Measurements from ENCODE around the gene DBF4B.
A peak's percentile ranks its signal among the peaks of the same experiment; 100 is the strongest.

DBF4B gene

GRCh38 chr17:44757045-44757917, 48.8 kb downstream of the DBF4B start:
- in situ Hi-C loops (cut with MboI; ENCODE audit: low pct_unique_long_range_greater_than_20kb, low sequenced_read_pairs): no loop called here
- no peak for DNase-seq

GRCh38 chr17:44757918-44758413, 49.5 kb downstream of the DBF4B start:
- no peak for DNase-seq
- in situ Hi-C loops (cut with MboI; ENCODE audit: low pct_unique_long_range_greater_than_20kb, low sequenced_read_pairs): no loop called here

- no peak for DNase-seq
- in situ Hi-C loops (cut with MboI; ENCODE audit: low pct_unique_long_range_greater_than_20kb, low sequenced_read_pairs): no loop called here
These were observed 50.1 kb downstream of the DBF4B start, which contains the start of gene ADAM11 for GRCh38 chr17:44758414-44759085. ADAM11 (plus strand) TSS chr17:44758988; CDS start chr17:44759200, 212 bp downstream.

GRCh38 chr17:44759086-44759915, 50.8 kb downstream of the DBF4B start:
- DNase-seq: no peak
- in situ Hi-C loops (cut with MboI; ENCODE audit: low pct_unique_long_range_greater_than_20kb, low sequenced_read_pairs): no loop called here

GRCh38 chr17:44759916-44760243, 51.4 kb downstream of the DBF4B start:
- in situ Hi-C loops (cut with MboI; ENCODE audit: low pct_unique_long_range_greater_than_20kb, low sequenced_read_pairs): no loop called here
- DNase-seq: no peak

GRCh38 chr17:44760474-44761308, 52.2 kb downstream of the DBF4B start:
- in situ Hi-C loops (cut with MboI; ENCODE audit: low pct_unique_long_range_greater_than_20kb, low sequenced_read_pairs): no loop called here
- no peak for DNase-seq

- DNase-seq: no peak
- in situ Hi-C loops (cut with MboI; ENCODE audit: low pct_unique_long_range_greater_than_20kb, low sequenced_read_pairs): no loop called here
These were observed 53.7 kb downstream of the DBF4B start for GRCh38 chr17:44761932-44762810.

GRCh38 chr17:44763170-44763569, 54.7 kb downstream of the DBF4B start:
- in situ Hi-C loops (cut with MboI; ENCODE audit: low pct_unique_long_range_greater_than_20kb, low sequenced_read_pairs): no loop called here

GRCh38 chr17:44765965-44766364, 57.5 kb downstream of the DBF4B start:
- DNase-seq: no peak

More at GRCh38 chr17:44763170-44763569, 54.7 kb downstream of the DBF4B start:
- no peak for DNase-seq

GRCh38 chr17:44766409-44767038, 58.1 kb downstream of the DBF4B start:
- in situ Hi-C loops (cut with MboI; ENCODE audit: low pct_unique_long_range_greater_than_20kb, low sequenced_read_pairs): no loop called here
- DNase-seq: no peak

More at GRCh38 chr17:44765965-44766364, 57.5 kb downstream of the DBF4B start:
- in situ Hi-C loops (cut with MboI; ENCODE audit: low pct_unique_long_range_greater_than_20kb, low sequenced_read_pairs): no loop called here

GRCh38 chr17:44767493-44767892, 59.0 kb downstream of the DBF4B start:
- in situ Hi-C loops (cut with MboI; ENCODE audit: low pct_unique_long_range_greater_than_20kb, low sequenced_read_pairs): no loop called here

GRCh38 chr17:44768505-44769142, 60.2 kb downstream of the DBF4B start:
- DNase-seq: peak; percentile 84
- in situ Hi-C loops (cut with MboI; ENCODE audit: low pct_unique_long_range_greater_than_20kb, low sequenced_read_pairs): no loop called here

More at GRCh38 chr17:44767493-44767892, 59.0 kb downstream of the DBF4B start:
- DNase-seq: peak; percentile 62

- no peak for DNase-seq
- in situ Hi-C loops (cut with MboI; ENCODE audit: low pct_unique_long_range_greater_than_20kb, low sequenced_read_pairs): no loop called here
These were observed 60.8 kb downstream of the DBF4B start for GRCh38 chr17:44769230-44769629.

GRCh38 chr17:44769647-44770084, 61.2 kb downstream of the DBF4B start:
- DNase-seq: no peak
- in situ Hi-C loops (cut with MboI; ENCODE audit: low pct_unique_long_range_greater_than_20kb, low sequenced_read_pairs): no loop called here

- DNase-seq: no peak
- in situ Hi-C loops (cut with MboI; ENCODE audit: low pct_unique_long_range_greater_than_20kb, low sequenced_read_pairs): no loop called here
These were observed 61.9 kb downstream of the DBF4B start for GRCh38 chr17:44770166-44770925.

Data from KBM-7 (cell line).